GM19035 (cell line): ENCODE results near the gene TMC8.

ENCODE experiments used
- ATAC-seq: cut with Tn5 transposase; IDR thresholded peaks from one replicate; pipeline ENCODE4 v1.9.1; 2021; ENCODE audit not compliant: unreplicated experiment

Gene TMC8

GRCh38 chr17:78123258-78123929 is 7.2 kb upstream of the TMC8 start:
- ATAC-seq, result no peak

- ATAC-seq, result no peak
Observed at GRCh38 chr17:78124081-78124835, 6.3 kb upstream of the TMC8 start.

GRCh38 chr17:78124836-78125137 is 5.8 kb upstream of the TMC8 start:
- ATAC-seq, result no peak

- no peak for ATAC-seq
Observed at GRCh38 chr17:78125138-78125913, 5.2 kb upstream of the TMC8 start.

GRCh38 chr17:78125976-78126894 is 4.3 kb upstream of the TMC8 start:
- no peak for ATAC-seq

- no peak for ATAC-seq
Observed at GRCh38 chr17:78126895-78127238, 3.7 kb upstream of the TMC8 start.

GRCh38 chr17:78127239-78127887 is 3.2 kb upstream of the TMC8 start:
- ATAC-seq, result no peak

- ATAC-seq, result no peak
Observed at GRCh38 chr17:78127888-78128550, 2.6 kb upstream of the TMC8 start.

- ATAC-seq, result no peak
Observed at GRCh38 chr17:78128551-78129350, 1.8 kb upstream of the TMC8 start, which contains the start of gene TMC6. TSS of gene TMC6 (minus strand) at chr17:78128755. CDS start at chr17:78126832, 1,923 bp downstream.

GRCh38 chr17:78129351-78130089 is 1.1 kb upstream of the TMC8 start:
- no peak for ATAC-seq

GRCh38 chr17:78130090-78130436 is 508 bp upstream of the TMC8 start:
- ATAC-seq, result no peak

GRCh38 chr17:78131172-78132083 is 857 bp downstream of the TMC8 start:
- no peak for ATAC-seq

- ATAC-seq, result no peak
Observed at GRCh38 chr17:78132084-78132676, 1.6 kb downstream of the TMC8 start.

- no peak for ATAC-seq
Observed at GRCh38 chr17:78132767-78133178, 2.2 kb downstream of the TMC8 start.

GRCh38 chr17:78133179-78133951 is 2.8 kb downstream of the TMC8 start:
- ATAC-seq, result no peak
